ENCODE measurements around the gene ZNF384. TPM values are rescaled to one million over a fixed set of nuclear protein-coding genes. Genes with fewer than 3 reads are reported as not detected.

Gene ZNF384
- total RNA-seq, 1 donor from 2014 or later = 53.6 TPM

GRCh38 chr12:6700646-6701051 lies 11.5 kb upstream of the ZNF384 start, which contains the start of gene PIANP:
Gene PIANP, minus strand, starts transcription at chr12:6700815. Its CDS starts 2,754 bp downstream, at chr12:6698061.
- TF ChIP-seq CTCF (IDR thresholded peaks at IDR 0.05) = no peak

GRCh38 chr12:6699989-6700645 lies 10.9 kb upstream of the ZNF384 start:
- ATAC-seq = peak; percentile 12
- DNase-seq = peak; percentile 53
- Histone ChIP-seq H3K4me3 (peak overlapping the region; percentile 25), H3K27me3 (peaks cover 68% of the 10 kb centered on the region), H3K27ac (no peak overlapping the region), H3K36me3 (no peaks in the 10 kb centered on the region), H3K4me1 (peaks cover 11% of the 10 kb centered on the region), H3K9me3 (no peaks in the 10 kb centered on the region)
- intact Hi-C loops (cut with DNase I) = no loop called here
- no peak for TF ChIP-seq CTCF (IDR thresholded peaks at IDR 0.05)

More at GRCh38 chr12:6700646-6701051, 11.5 kb upstream of the ZNF384 start, which contains the start of gene PIANP:
- Histone ChIP-seq H3K4me3 (peak within 1 kb of the TSS; percentile 25), H3K27ac (no peak within 1 kb of the TSS), H3K27me3 (peaks cover 73% of the 10 kb centered on the region), H3K36me3 (no peaks in the 10 kb centered on the region), H3K9me3 (no peaks in the 10 kb centered on the region), H3K4me1 (peaks cover 11% of the 10 kb centered on the region)
- DNase-seq (peak; percentile 73), ATAC-seq (peak; percentile 70)
- intact Hi-C loops (cut with DNase I) = no loop called here

GRCh38 chr12:6699259-6699988 lies 10.2 kb upstream of the ZNF384 start:
- Histone ChIP-seq H3K4me3 (peak overlapping the region; percentile 25), H3K27ac (no peak overlapping the region), H3K4me1 (peaks cover 11% of the 10 kb centered on the region), H3K9me3 (no peaks in the 10 kb centered on the region), H3K27me3 (peaks cover 61% of the 10 kb centered on the region), H3K36me3 (no peaks in the 10 kb centered on the region)
- DNase-seq = peak; percentile 35
- no peak for TF ChIP-seq CTCF (IDR thresholded peaks at IDR 0.05)
- no peak for ATAC-seq
- intact Hi-C loops (cut with DNase I) = no loop called here

- no peak for DNase-seq
- no peak for ATAC-seq
- Histone ChIP-seq H3K4me3 (no peak overlapping the region), H3K27me3 (peaks cover 52% of the 10 kb centered on the region), H3K36me3 (no peaks in the 10 kb centered on the region), H3K27ac (no peak overlapping the region), H3K4me1 (peaks cover 11% of the 10 kb centered on the region), H3K9me3 (no peaks in the 10 kb centered on the region)
- intact Hi-C loops (cut with DNase I) = no loop called here
- no peak for TF ChIP-seq CTCF (IDR thresholded peaks at IDR 0.05)
Measured at GRCh38 chr12:6698352-6699046, 9.3 kb upstream of the ZNF384 start.

- DNase-seq (no peak), ATAC-seq (peak; percentile 46)
- Histone ChIP-seq H3K27me3 (peaks cover 45% of the 10 kb centered on the region), H3K4me1 (peaks cover 11% of the 10 kb centered on the region), H3K4me3 (no peak overlapping the region), H3K9me3 (no peaks in the 10 kb centered on the region), H3K36me3 (no peaks in the 10 kb centered on the region), H3K27ac (no peak overlapping the region)
- intact Hi-C loops (cut with DNase I) = no loop called here
- TF ChIP-seq CTCF (IDR thresholded peaks at IDR 0.05) = peak; percentile 33
Measured at GRCh38 chr12:6697584-6698351, 8.6 kb upstream of the ZNF384 start.

All from upper lobe of right lung (tissue), 1 donor.